NCI-H1105 (cell line): ENCODE measurements around the gene DNASE1L1.

Experiments used
- DNase-seq: peaks from one replicate; lab custom pipeline; 2025; lab: John Stamatoyannopoulos, UW

Gene DNASE1L1

GRCh38 chrX:154436374-154436982 is 27.4 kb upstream of the DNASE1L1 start:
- peak; percentile 57 for DNase-seq

GRCh38 chrX:154435171-154435733 is 26.2 kb upstream of the DNASE1L1 start:
- DNase-seq = no peak

GRCh38 chrX:154434394-154435168 is 25.5 kb upstream of the DNASE1L1 start:
- no peak for DNase-seq

- DNase-seq = no peak
These were observed 24.6 kb upstream of the DNASE1L1 start for GRCh38 chrX:154433605-154434004.

GRCh38 chrX:154432210-154432609 is 23.2 kb upstream of the DNASE1L1 start:
- DNase-seq = no peak

- no peak for DNase-seq
These were observed 22.3 kb upstream of the DNASE1L1 start for GRCh38 chrX:154431341-154431740.

GRCh38 chrX:154430916-154431315 is 21.9 kb upstream of the DNASE1L1 start:
- no peak for DNase-seq

GRCh38 chrX:154430479-154430878 is 21.4 kb upstream of the DNASE1L1 start:
- no peak for DNase-seq

- no peak for DNase-seq
These were observed 20.7 kb upstream of the DNASE1L1 start for GRCh38 chrX:154429711-154430110.

GRCh38 chrX:154428176-154429171 is 19.4 kb upstream of the DNASE1L1 start, which contains the start of gene ATP6AP1:
ATP6AP1 (plus strand) TSS chrX:154428677; CDS start chrX:154428693, 16 bp downstream.
- peak; percentile 97 for DNase-seq

GRCh38 chrX:154426916-154427770 is 18.1 kb upstream of the DNASE1L1 start:
- DNase-seq = no peak

- DNase-seq = no peak
These were observed 11.3 kb upstream of the DNASE1L1 start for GRCh38 chrX:154420402-154420756.

GRCh38 chrX:154419688-154420401 is 10.8 kb upstream of the DNASE1L1 start:
- peak; percentile 92 for DNase-seq

GRCh38 chrX:154419189-154419588 is 10.1 kb upstream of the DNASE1L1 start:
- no peak for DNase-seq

GRCh38 chrX:154417157-154417556 is 8.1 kb upstream of the DNASE1L1 start:
- peak; percentile 86 for DNase-seq

GRCh38 chrX:154413142-154413541 is 4.1 kb upstream of the DNASE1L1 start:
- no peak for DNase-seq

GRCh38 chrX:154412468-154412867 is 3.4 kb upstream of the DNASE1L1 start:
- no peak for DNase-seq

- peak; percentile 78 for DNase-seq
These were observed 2.9 kb upstream of the DNASE1L1 start for GRCh38 chrX:154411981-154412340.

GRCh38 chrX:154408659-154409221 is 314 bp downstream of the DNASE1L1 start:
- no peak for DNase-seq

- no peak for DNase-seq
These were observed 4.3 kb downstream of the DNASE1L1 start for GRCh38 chrX:154404625-154405192.
